Hepatocyte (in vitro differentiated cells): ENCODE measurements around the gene BCKDHB. TPM values are rescaled to one million over a fixed set of nuclear protein-coding genes. Genes with fewer than 3 reads are reported as not detected.
A peak's percentile ranks its signal among the peaks of the same experiment; 100 is the strongest.

Source experiments
- DNase-seq: peaks from one replicate; pipeline ENCODE4 v3.0.0-alpha.2; 2016; ENCODE audit warnings: low spot score
- H2AFZ ChIP-seq: fragments of 200-600 bp; sonication (generic); 2 replicates; pipeline ENCODE4 v1.6.0; 2016; ENCODE audit warnings: antibody characterized with exemption, mild to moderate bottlenecking
- H3K27ac ChIP-seq: fragments of 200-600 bp; sonication (generic); 2 replicates; pipeline ENCODE4 v1.5.1; 2016; ENCODE audit warnings: mild to moderate bottlenecking
- H3K27me3 ChIP-seq: fragments of 200-600 bp; sonication (generic); 2 replicates; pipeline ENCODE4 v1.6.1; 2016
- H3K36me3 ChIP-seq: fragments of 200-600 bp; sonication (generic); replicated peaks from 2 replicates; pipeline ENCODE4 v1.5.1; 2016; ENCODE audit warnings: low read depth; ENCODE audit not compliant: insufficient read depth
- H3K4me1 ChIP-seq: fragments of 200-600 bp; sonication (generic); 2 replicates; pipeline ENCODE4 v1.5.1; 2016; ENCODE audit warnings: mild to moderate bottlenecking, moderate library complexity; ENCODE audit not compliant: insufficient read depth
- H3K4me2 ChIP-seq: fragments of 200-600 bp; sonication (generic); 2 replicates; pipeline ENCODE4 v1.6.0; 2016
- H3K4me3 ChIP-seq: fragments of 200-600 bp; sonication (generic); 2 replicates; pipeline ENCODE4 v1.5.1; 2016; ENCODE audit warnings: mild to moderate bottlenecking
- H3K79me2 ChIP-seq: fragments of 200-600 bp; sonication (generic); 2 replicates; pipeline ENCODE4 v1.6.0; 2017; ENCODE audit warnings: mild to moderate bottlenecking
- H3K9me2 ChIP-seq: fragments of 200-600 bp; sonication (generic); replicated peaks from 2 replicates; pipeline ENCODE4 v1.6.0; 2017; ENCODE audit warnings: mild to moderate bottlenecking; ENCODE audit not compliant: insufficient read depth
- H3K9me3 ChIP-seq: fragments of 200-600 bp; sonication (generic); 2 replicates; pipeline ENCODE4 v1.5.1; 2016; ENCODE audit warnings: low read depth, mild to moderate bottlenecking
- H4K20me1 ChIP-seq: fragments of 200-600 bp; sonication (generic); 2 replicates; pipeline ENCODE4 v1.6.0; 2016; ENCODE audit warnings: mild to moderate bottlenecking; ENCODE audit not compliant: insufficient read depth, poor library complexity, severe bottlenecking
- CTCF ChIP-seq: fragments of 200-600 bp; sonication (generic); IDR thresholded peaks from 2 replicates; pipeline ENCODE4 v1.5.1; 2016; ENCODE audit warnings: antibody characterized with exemption, mild to moderate bottlenecking; ENCODE audit not compliant: poor library complexity
- EZH2 ChIP-seq: fragments of 200-600 bp; sonication (generic); IDR thresholded peaks from 2 replicates; pipeline ENCODE4 v1.6.1; 2016; ENCODE audit warnings: antibody characterized with exemption, mild to moderate bottlenecking, borderline replicate concordance
- EZH2phosphoT487 ChIP-seq: fragments of 200-600 bp; sonication (generic); IDR thresholded peaks from one replicate; pipeline ENCODE4 v1.6.1; 2018; ENCODE audit warnings: antibody characterized with exemption, mild to moderate bottlenecking, low read depth, moderate library complexity; ENCODE audit not compliant: unreplicated experiment, severe bottlenecking
- WGBS: methylation state at CpG from one replicate; pipeline ENCODE4 v1.1.6; 2016; ENCODE audit warnings: low lambda C conversion rate; ENCODE audit errors: missing lambda C conversion rate; 5-methylcytosine and 5-hydroxymethylcytosine counted together
- polyA plus RNA-seq: library from polyadenylated mRNA; unstranded; fragments of >200 nt; fragmentation: Nextera tagmentation; extraction: Ambion mirVana; gene quantifications from 2 replicates; pipeline ENCODE4 v1.2.1, GENCODE V29; 2016
- total RNA-seq: library from RNA; depleted of rRNA; stranded (reverse); fragments of >200 nt; gene quantifications from 2 replicates; pipeline ENCODE4 v1.2.3, GENCODE V29; 2014

Gene BCKDHB
- total and polyA plus RNA-seq, 2 experiments from 2014 or later = 28.7 to 32.0 TPM

- H3K27me3 ChIP-seq = no peaks in the 10 kb centered on the region
- WGBS = 61% methylated on average over 1 of the region's 1 CpG
- H3K4me1 ChIP-seq = no peaks in the 10 kb centered on the region
- TF ChIP-seq CTCF (no peak), EZH2 (no peak), EZH2phosphoT487 (no peak)
- H3K4me3 ChIP-seq = no peak overlapping the region
- H3K9me2 ChIP-seq = no peaks in the 10 kb centered on the region
- no peaks in the 10 kb centered on the region for H3K9me3 ChIP-seq
- no peak for DNase-seq
- no peaks in the 10 kb centered on the region for H3K79me2 ChIP-seq
- no peak overlapping the region for H3K4me2 ChIP-seq
- H4K20me1 ChIP-seq = no peaks in the 10 kb centered on the region
- H3K27ac ChIP-seq = no peak overlapping the region
- H2AFZ ChIP-seq = no peak overlapping the region
- no peaks in the 10 kb centered on the region for H3K36me3 ChIP-seq
Observed at GRCh38 chr6:80161434-80161833, 55.0 kb downstream of the BCKDHB start.

- peak overlapping the region; percentile 25 for H3K27ac ChIP-seq
Observed at GRCh38 chr6:80163754-80164187, 57.3 kb downstream of the BCKDHB start.

GRCh38 chr6:80165143-80165542 lies 58.7 kb downstream of the BCKDHB start:
- no peaks in the 10 kb centered on the region for H3K36me3 ChIP-seq
- no peak for DNase-seq
- TF ChIP-seq EZH2phosphoT487 (no peak), CTCF (no peak), EZH2 (no peak)
- no peaks in the 10 kb centered on the region for H3K9me3 ChIP-seq
- H3K4me2 ChIP-seq = no peak overlapping the region
- 91% methylated on average over 3 of the region's 3 CpGs for WGBS
- H3K4me1 ChIP-seq = no peaks in the 10 kb centered on the region
- no peaks in the 10 kb centered on the region for H3K27me3 ChIP-seq
- H4K20me1 ChIP-seq = no peaks in the 10 kb centered on the region
- no peaks in the 10 kb centered on the region for H3K9me2 ChIP-seq
- H3K79me2 ChIP-seq = no peaks in the 10 kb centered on the region
- no peak overlapping the region for H3K4me3 ChIP-seq
- no peak overlapping the region for H3K27ac ChIP-seq
- no peak overlapping the region for H2AFZ ChIP-seq

More at GRCh38 chr6:80163754-80164187, 57.3 kb downstream of the BCKDHB start:
- Histone ChIP-seq H3K9me2 (no peaks in the 10 kb centered on the region), H3K4me1 (no peaks in the 10 kb centered on the region), H3K36me3 (no peaks in the 10 kb centered on the region), H3K27me3 (no peaks in the 10 kb centered on the region), H2AFZ (no peak overlapping the region), H4K20me1 (no peaks in the 10 kb centered on the region), H3K79me2 (no peaks in the 10 kb centered on the region), H3K4me3 (no peak overlapping the region), H3K4me2 (no peak overlapping the region), H3K9me3 (no peaks in the 10 kb centered on the region)
- peak; percentile 32 for DNase-seq
- WGBS = 56% methylated on average over 3 of the region's 3 CpGs
- TF ChIP-seq CTCF (no peak), EZH2phosphoT487 (no peak), EZH2 (no peak)

GRCh38 chr6:80165819-80166218 lies 59.3 kb downstream of the BCKDHB start:
- H3K36me3 ChIP-seq = no peaks in the 10 kb centered on the region
- no peak overlapping the region for H3K4me3 ChIP-seq
- DNase-seq = no peak
- H3K79me2 ChIP-seq = no peaks in the 10 kb centered on the region
- no peak overlapping the region for H3K4me2 ChIP-seq
- no peak overlapping the region for H3K27ac ChIP-seq
- no peaks in the 10 kb centered on the region for H3K27me3 ChIP-seq
- no peaks in the 10 kb centered on the region for H3K9me3 ChIP-seq
- TF ChIP-seq EZH2 = no peak
- no peak for TF ChIP-seq EZH2phosphoT487
- no peak for TF ChIP-seq CTCF
- H3K9me2 ChIP-seq = no peaks in the 10 kb centered on the region
- 85% methylated on average over 1 of the region's 1 CpG for WGBS
- H4K20me1 ChIP-seq = no peaks in the 10 kb centered on the region
- H2AFZ ChIP-seq = no peak overlapping the region
- no peaks in the 10 kb centered on the region for H3K4me1 ChIP-seq
